Measurements from ENCODE around the gene CSF2. TPM values are rescaled to one million over a fixed set of nuclear protein-coding genes. Genes with fewer than 3 reads are reported as not detected.

The CSF2 gene
- total and polyA plus RNA-seq, 2 of the 13 experiments (the other 11 are each of a cell fraction or from before 2014, with no cell fraction given): not detected

DNA sequence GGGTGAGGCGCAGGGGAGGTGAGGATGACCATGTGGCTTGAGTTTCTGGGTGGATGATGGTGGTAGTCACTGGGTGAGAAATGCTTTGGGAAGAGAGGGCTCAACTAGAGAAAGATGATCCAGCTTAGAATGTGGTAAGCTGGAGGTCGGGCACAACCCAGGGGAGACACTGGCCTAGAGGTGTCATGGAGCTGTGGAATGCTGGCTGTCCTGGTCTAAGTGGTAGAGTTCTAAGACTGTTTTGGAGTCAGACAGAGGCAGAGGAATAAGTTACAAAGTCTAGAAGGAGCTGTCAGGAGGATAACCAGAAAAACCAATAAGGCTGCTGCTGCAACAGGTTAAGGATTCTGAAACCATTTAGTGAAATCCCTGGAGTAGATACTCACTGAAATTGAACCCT, 43.0 kb upstream of the CSF2 start:
- H4K20me1 ChIP-seq (ENCODE audit: insufficient read depth, low read length): no peaks in the 10 kb centered on the region
- H3K4me3 ChIP-seq (replicated peaks in 1 of 3; ENCODE audit: insufficient read depth in 1 of 3, low read depth in 2 of 3, low read length in 3 of 3): no peak overlapping the region
- no peak for DNase-seq (ENCODE audit: low spot score)
- in situ Hi-C loops (cut with HindIII; ENCODE audit: extremely low pct_ligation_motif_present, low pct_unique_long_range_greater_than_20kb) (no loop called here), intact Hi-C loops (cut with micrococcal nuclease; ENCODE audit: unreplicated experiment) (no loop called here)
- no peak overlapping the region for H2AFZ ChIP-seq (ENCODE audit: low read length)
- H3K9ac ChIP-seq (ENCODE audit: insufficient read depth, low read depth, low read length): no peak overlapping the region
- no peak for ATAC-seq
- ChIA-PET CTCF (ENCODE audit: low intra/inter-chr PET ratio, low total read pairs) (no interaction called here), POLR2A (no interaction called here)
- no peaks in the 10 kb centered on the region for H3K36me3 ChIP-seq (replicated peaks in 1 of 2; ENCODE audit: control insufficient read depth in 1 of 2, insufficient read depth in 2 of 2, low read length in 2 of 2)
- no peaks in the 10 kb centered on the region; a peak in 1 of 5 replicates for H3K27me3 ChIP-seq (ENCODE audit: control insufficient read depth in 1 of 2, insufficient read depth in 2 of 2, low read length in 2 of 2)
- H3K9me3 ChIP-seq (ENCODE audit: low read length): no peaks in the 10 kb centered on the region
- no peak for FAIRE-seq
- H3K4me2 ChIP-seq (ENCODE audit: low read depth, low read length): no peak overlapping the region
- no peaks in the 10 kb centered on the region for H3K79me2 ChIP-seq (ENCODE audit: insufficient read depth, low read length)
- BruUV-seq (replicated peaks): no TSS peak
- no peaks in the 10 kb centered on the region for H3K4me1 ChIP-seq (ENCODE audit: insufficient read depth, low read length)
- no peak overlapping the region for H3K27ac ChIP-seq (ENCODE audit: extremely low read length, insufficient read depth, low read length)
- WGBS (ENCODE audit: low lambda C conversion rate): 20% methylated on average over 2 of the region's 2 CpGs
- TF ChIP-seq ARNT (IDR thresholded peaks at IDR 0.05) (no peak), MEIS1 (CRISPR knock-in tag; IDR thresholded peaks at IDR 0.05; ENCODE audit: borderline replicate concordance) (no peak), RBFOX2 (IDR thresholded peaks at IDR 0.05; ENCODE audit: low read depth, low read length) (no peak), RCOR2 (CRISPR knock-in tag; IDR thresholded peaks at IDR 0.05) (no peak), ZNF879 (CRISPR knock-in tag; IDR thresholded peaks at IDR 0.05) (no peak), ZNF329 (CRISPR knock-in tag; IDR thresholded peaks at IDR 0.05; ENCODE audit: low read depth) (no peak), HOXD1 (CRISPR knock-in tag; IDR thresholded peaks at IDR 0.05) (no peak), JUN (CRISPR knock-in tag; IDR thresholded peaks at IDR 0.05) (no peak), TMF1 (CRISPR knock-in tag; IDR thresholded peaks at IDR 0.05; ENCODE audit: low read depth) (no peak), PBX3 (CRISPR knock-in tag; IDR thresholded peaks at IDR 0.05; ENCODE audit: borderline replicate concordance) (no peak), ZNF569 (CRISPR knock-in tag; IDR thresholded peaks at IDR 0.05; ENCODE audit: borderline replicate concordance) (no peak), MYNN (CRISPR knock-in tag; IDR thresholded peaks at IDR 0.05; ENCODE audit: low read depth) (no peak), AHDC1 (CRISPR knock-in tag; IDR thresholded peaks at IDR 0.05; ENCODE audit: borderline replicate concordance) (no peak)
